ENCODE data around the gene DISP3.
"Not testable (repeated sequence)": the region's sequence is repeated elsewhere in the genome, so short reads cannot be mapped to it uniquely, and the experiment has no call there.

Gene DISP3

GRCh38 chr1:11580049-11580448, 101.1 kb downstream of the DISP3 start:
- not testable (repeated sequence) for DNase-seq

- no peak for DNase-seq
Measured at GRCh38 chr1:11581445-11581991, 102.6 kb downstream of the DISP3 start.

GRCh38 chr1:11585389-11585788, 106.4 kb downstream of the DISP3 start:
- DNase-seq, result no peak

Data from T-helper 2 cell (primary cell).